ENCODE data around the gene SMIM13.

GRCh38 chr6:11043961-11044711, 49.5 kb upstream of the SMIM13 start, which contains the start of gene ELOVL2:
- peak in 3 of 6 experiments; percentile 18 to 62 (median 40) for TF ChIP-seq CTCF (IDR thresholded peaks at IDR 0.05)
- no peak for TF ChIP-seq POLR2A (IDR thresholded peaks at IDR 0.05)
